Testis (tissue), 2 donors: ENCODE data around the gene MACROD2.

Experiments used
- POLR2A ChIP-seq: fragments of 450-650 bp; IDR thresholded peaks from one replicate; pipeline ENCODE4 v1.6.1; 2017; ENCODE audit warnings: antibody characterized with exemption, mild to moderate bottlenecking, moderate library complexity
- TF ChIP-seq, protein P1 (sequence below), 3 experiments: fragments of 450-650 bp in 2 of 3; fragments of 200-600 bp in 1 of 3; sonication (generic) in 1 of 3; IDR thresholded peaks; one replicate each; pipeline ENCODE4 v1.5.1; 2016 to 2019; ENCODE audit warnings: antibody characterized with exemption in 3 of 3, mild to moderate bottlenecking in 2 of 3, moderate library complexity in 1 of 3

DNA sequence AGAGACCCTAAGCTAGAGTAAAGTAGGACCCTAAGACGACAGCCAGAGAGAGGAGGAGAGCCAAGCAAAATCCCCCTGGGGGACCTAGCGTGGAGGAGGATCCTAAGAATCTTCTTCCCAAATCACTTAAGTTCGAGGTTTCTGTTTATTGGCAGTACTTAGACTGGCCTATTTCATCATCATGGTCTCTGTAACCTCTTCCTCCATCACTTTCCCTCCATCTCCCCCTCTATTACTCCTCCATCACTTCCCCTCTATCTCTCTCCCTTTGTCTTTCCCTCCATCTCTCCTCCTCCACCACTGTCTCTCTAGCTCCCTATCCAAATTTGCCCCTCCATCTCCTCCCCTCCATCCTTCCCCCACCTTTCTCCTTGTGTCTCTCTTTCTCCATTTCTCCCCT lies 1175.7 kb downstream of the MACROD2 start:
- TF ChIP-seq, protein P1, sequence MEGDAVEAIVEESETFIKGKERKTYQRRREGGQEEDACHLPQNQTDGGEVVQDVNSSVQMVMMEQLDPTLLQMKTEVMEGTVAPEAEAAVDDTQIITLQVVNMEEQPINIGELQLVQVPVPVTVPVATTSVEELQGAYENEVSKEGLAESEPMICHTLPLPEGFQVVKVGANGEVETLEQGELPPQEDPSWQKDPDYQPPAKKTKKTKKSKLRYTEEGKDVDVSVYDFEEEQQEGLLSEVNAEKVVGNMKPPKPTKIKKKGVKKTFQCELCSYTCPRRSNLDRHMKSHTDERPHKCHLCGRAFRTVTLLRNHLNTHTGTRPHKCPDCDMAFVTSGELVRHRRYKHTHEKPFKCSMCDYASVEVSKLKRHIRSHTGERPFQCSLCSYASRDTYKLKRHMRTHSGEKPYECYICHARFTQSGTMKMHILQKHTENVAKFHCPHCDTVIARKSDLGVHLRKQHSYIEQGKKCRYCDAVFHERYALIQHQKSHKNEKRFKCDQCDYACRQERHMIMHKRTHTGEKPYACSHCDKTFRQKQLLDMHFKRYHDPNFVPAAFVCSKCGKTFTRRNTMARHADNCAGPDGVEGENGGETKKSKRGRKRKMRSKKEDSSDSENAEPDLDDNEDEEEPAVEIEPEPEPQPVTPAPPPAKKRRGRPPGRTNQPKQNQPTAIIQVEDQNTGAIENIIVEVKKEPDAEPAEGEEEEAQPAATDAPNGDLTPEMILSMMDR (IDR thresholded peaks at IDR 0.05) = no peak
- TF ChIP-seq POLR2A = no peak
